SK-N-SH (cell line): ENCODE data around the gene TSHR. TPM values are rescaled to one million over a fixed set of nuclear protein-coding genes. Genes with fewer than 3 reads are reported as not detected.

ENCODE experiments used
- CTCF ChIA-PET: fragments of 300-600, 350-600 bp; formaldehyde crosslinking; extraction: SDS; loops from one replicate; lab custom pipeline; 2021; lab: Yijun Ruan, JAX
- POLR2A ChIA-PET: fragments of 350-600 bp; sonication (Branson Sonifier 250); formaldehyde crosslinking; extraction: SDS; loops from one replicate; lab custom pipeline; 2020; ENCODE audit warnings: antibody characterized with exemption, inconsistent platforms; lab: Yijun Ruan, JAX
- DNase-seq: peaks from one replicate; pipeline ENCODE4 v3.0.0; 2012
- H2AFZ ChIP-seq: fragments of 200-600 bp; sonication (generic); 2 replicates; pipeline ENCODE4 v1.8.1; 2016; ENCODE audit warnings: antibody characterized with exemption, mild to moderate bottlenecking, low read depth
- H3F3A ChIP-seq: fragments of 200-600 bp; sonication (generic); replicated peaks from 2 replicates; pipeline ENCODE3; 2016; ENCODE audit warnings: antibody characterized with exemption, mild to moderate bottlenecking; ENCODE audit not compliant: insufficient read depth
- H3K27ac ChIP-seq, 2 experiments: fragments of 200-500 bp in 1 of 2; fragments of 200-600 bp in 1 of 2; sonication (Bioruptor generic) in 1 of 2; sonication (generic), shearing (Covaris generic) in 1 of 2; 2 replicates each; pipeline versions ENCODE4 v1.5.1 to v1.6.1; 2014 to 2016; ENCODE audit warnings: low read depth in 2 of 2, inconsistent platforms in 1 of 2, low read length in 1 of 2, mild to moderate bottlenecking in 1 of 2, mixed read lengths in 1 of 2
- H3K27me3 ChIP-seq: fragments of 200-600 bp; sonication (generic), shearing (Covaris generic); 2 replicates; pipeline ENCODE4 v1.6.1; 2016; ENCODE audit warnings: mixed run types; ENCODE audit not compliant: insufficient read depth
- H3K36me3 ChIP-seq, 2 experiments: fragments of 200-500 bp in 1 of 2; fragments of 200-600 bp in 1 of 2; sonication (Bioruptor generic) in 1 of 2; sonication (generic) in 1 of 2; replicated peaks in 1 of 2; 2 replicates each; pipeline versions ENCODE3 to v1.5.1; 2014 to 2016; ENCODE audit warnings: low read length in 1 of 2, mild to moderate bottlenecking in 1 of 2; ENCODE audit not compliant: insufficient read depth in 2 of 2, control insufficient read depth in 1 of 2
- H3K4me1 ChIP-seq, 2 experiments: fragments of 200-500 bp in 1 of 2; fragments of 200-600 bp in 1 of 2; sonication (Bioruptor generic) in 1 of 2; sonication (generic), shearing (Covaris generic) in 1 of 2; 2 replicates each; pipeline versions ENCODE4 v1.5.1 to v1.6.1; 2014 to 2016; ENCODE audit warnings: low read depth in 1 of 2, low read length in 1 of 2, mixed run types in 1 of 2; ENCODE audit not compliant: insufficient read depth in 2 of 2, control insufficient read depth in 1 of 2
- H3K4me2 ChIP-seq: fragments of 200-600 bp; sonication (generic), shearing (Covaris generic); 2 replicates; pipeline ENCODE4 v1.6.1; 2017; ENCODE audit warnings: mixed run types
- H3K4me3 ChIP-seq, 2 experiments: fragments of 200-500 bp in 1 of 2; fragments of 200-600 bp in 1 of 2; sonication (Bioruptor generic) in 1 of 2; sonication (generic), shearing (Covaris generic) in 1 of 2; 2 replicates each; pipeline versions ENCODE4 v1.5.1 to v1.8.1; 2014 to 2016; ENCODE audit warnings: low read depth in 2 of 2, inconsistent platforms in 1 of 2, low read length in 1 of 2, mild to moderate bottlenecking in 1 of 2, mixed read lengths in 1 of 2, moderate library complexity in 1 of 2
- H3K79me2 ChIP-seq: fragments of 200-600 bp; sonication (generic); 2 replicates; pipeline ENCODE4 v1.8.1; 2017; ENCODE audit warnings: mild to moderate bottlenecking; ENCODE audit not compliant: insufficient read depth
- H3K9ac ChIP-seq: fragments of 200-600 bp; sonication (generic); 2 replicates; pipeline ENCODE4 v1.6.1; 2017; ENCODE audit warnings: mixed run types
- H3K9me2 ChIP-seq: fragments of 200-600 bp; sonication (generic); 2 replicates; pipeline ENCODE4 v1.6.1; 2017; ENCODE audit warnings: mixed run types
- H3K9me3 ChIP-seq: fragments of 200-600 bp; sonication (generic); 2 replicates; pipeline ENCODE4 v1.6.1; 2017; ENCODE audit warnings: mixed run types, mild to moderate bottlenecking, moderate library complexity
- H4K20me1 ChIP-seq: fragments of 200-600 bp; sonication (generic); 2 replicates; pipeline ENCODE4 v1.6.1; 2017; ENCODE audit warnings: mild to moderate bottlenecking, mixed run types; ENCODE audit not compliant: insufficient read depth
- ELF1 ChIP-seq: IDR thresholded peaks from 2 replicates; pipeline ENCODE4 v1.4.0; 2012
- EP300 ChIP-seq, 2 experiments: IDR thresholded peaks; 2 replicates each; pipeline versions ENCODE4 v1.4.0 to v1.6.1; 2012; ENCODE audit warnings: borderline replicate concordance in 1 of 2, low read depth in 1 of 2, low read length in 1 of 2
- EZH2phosphoT487 ChIP-seq: fragments of 200-600 bp; sonication (generic); IDR thresholded peaks from 2 replicates; pipeline ENCODE4 v1.6.1; 2017; ENCODE audit warnings: low read depth, mixed run types, mild to moderate bottlenecking, antibody characterized with exemption, moderate library complexity, borderline replicate concordance
- GABPA ChIP-seq: IDR thresholded peaks from 2 replicates; pipeline ENCODE4 v1.4.0; 2012; ENCODE audit warnings: low read depth, mild to moderate bottlenecking
- GATA2 ChIP-seq: sonication (generic); formaldehyde crosslinking; IDR thresholded peaks from 2 replicates; pipeline ENCODE4 v1.5.0; 2020; ENCODE audit warnings: mild to moderate bottlenecking, missing genetic modification reagents
- JUND ChIP-seq: IDR thresholded peaks from 2 replicates; pipeline ENCODE4 v1.4.0; 2012
- MEF2A ChIP-seq: IDR thresholded peaks from 2 replicates; pipeline ENCODE4 v1.4.0; 2012; ENCODE audit warnings: low read depth, borderline replicate concordance
- MXI1 ChIP-seq: IDR thresholded peaks from 2 replicates; pipeline ENCODE4 v1.6.1; 2012; ENCODE audit warnings: mild to moderate bottlenecking, low read depth, low read length, improper control_type of control experiment
- POLR2AphosphoS5 ChIP-seq: IDR thresholded peaks from 2 replicates; pipeline ENCODE4 v1.6.1; 2012; ENCODE audit warnings: low read depth, low read length
- RFX5 ChIP-seq: IDR thresholded peaks from 2 replicates; pipeline ENCODE4 v1.6.1; 2012; ENCODE audit warnings: mild to moderate bottlenecking, improper control_type of control experiment, low read length
- RXRA ChIP-seq: IDR thresholded peaks from 2 replicates; pipeline ENCODE4 v1.4.0; 2012; ENCODE audit warnings: low read depth, mild to moderate bottlenecking, borderline replicate concordance
- SIN3A ChIP-seq: IDR thresholded peaks from 2 replicates; pipeline ENCODE4 v1.6.1; 2012; ENCODE audit warnings: low read depth, mild to moderate bottlenecking, low read length, moderate library complexity, borderline replicate concordance
- ZBTB33 ChIP-seq: IDR thresholded peaks from 2 replicates; pipeline ENCODE4 v1.4.0; 2012; ENCODE audit warnings: low read depth, borderline replicate concordance
- WGBS: methylation state at CpG from one replicate; pipeline ENCODE4 v1.1.6; 2017; ENCODE audit warnings: low lambda C conversion rate; 5-methylcytosine and 5-hydroxymethylcytosine counted together
- polyA plus RNA-seq, 3 experiments: library from polyadenylated mRNA; depleted of rRNA; stranded (reverse); fragments of >200 nt; gene quantifications; 2 replicates each; pipeline ENCODE4 v1.2.3, GENCODE V29; 2012
- TF ChIP-seq, protein P1 (sequence below): IDR thresholded peaks from 2 replicates; pipeline ENCODE4 v1.4.0; 2012; ENCODE audit warnings: low read depth
- TF ChIP-seq, protein P2 (sequence below): fragments of 150-350 bp; IDR thresholded peaks from 2 replicates; pipeline ENCODE4 v1.6.1; 2016; ENCODE audit warnings: mild to moderate bottlenecking, low read depth, low read length
- TF ChIP-seq, protein P3 (sequence below): IDR thresholded peaks from 2 replicates; pipeline ENCODE4 v1.6.1; 2012; ENCODE audit warnings: mild to moderate bottlenecking, low read depth, low read length, moderate library complexity

Gene TSHR
- polyA plus RNA-seq, 1 of the 3 experiments (the other 2 are of a cell fraction), result not detected

- Histone ChIP-seq H3K27me3 (no peaks in the 10 kb centered on the region), H3K27ac (no peak overlapping the region), H3K36me3 (no peaks in the 10 kb centered on the region), H3F3A (no peaks in the 10 kb centered on the region), H3K4me3 (no peak overlapping the region), H2AFZ (no peak overlapping the region), H3K4me1 (no peaks in the 10 kb centered on the region), H3K9ac (no peak overlapping the region), H3K9me3 (no peaks in the 10 kb centered on the region), H3K79me2 (no peaks in the 10 kb centered on the region), H3K9me2 (no peaks in the 10 kb centered on the region), H3K4me2 (no peak overlapping the region), H4K20me1 (no peaks in the 10 kb centered on the region)
- CTCF ChIA-PET, result no interaction called here
- DNase-seq, result no peak
- TF ChIP-seq, protein P1, sequence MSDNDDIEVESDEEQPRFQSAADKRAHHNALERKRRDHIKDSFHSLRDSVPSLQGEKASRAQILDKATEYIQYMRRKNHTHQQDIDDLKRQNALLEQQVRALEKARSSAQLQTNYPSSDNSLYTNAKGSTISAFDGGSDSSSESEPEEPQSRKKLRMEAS, result no peak
- TF ChIP-seq POLR2AphosphoS5 (no peak), MEF2A (no peak)
- POLR2A ChIA-PET, result no interaction called here
- 13% methylated on average over 1 of the region's 1 CpG for WGBS
These were observed 173.8 kb downstream of the TSHR start for GRCh38 chr14:81129242-81129641.

- no peak for DNase-seq
- Histone ChIP-seq H3K9me2 (no peaks in the 10 kb centered on the region), H3K9ac (no peak overlapping the region), H3K4me1 (peaks cover 0 to under 1% of the 10 kb centered on the region in 2 experiments; a peak in 1 of 4 replicates), H3K36me3 (no peaks in the 10 kb centered on the region), H3K4me2 (no peak overlapping the region), H4K20me1 (no peaks in the 10 kb centered on the region), H3K9me3 (no peaks in the 10 kb centered on the region), H3K79me2 (no peaks in the 10 kb centered on the region), H3K4me3 (no peak overlapping the region), H3K27me3 (no peaks in the 10 kb centered on the region), H3K27ac (no peak overlapping the region), H2AFZ (no peak overlapping the region), H3F3A (no peaks in the 10 kb centered on the region)
- ChIA-PET CTCF (no interaction called here), POLR2A (no interaction called here)
- no peak for TF ChIP-seq MXI1
- TF ChIP-seq ELF1, result no peak
- WGBS, result 0% methylated on average over 3 of the region's 3 CpGs
These were observed 177.0 kb downstream of the TSHR start for GRCh38 chr14:81132468-81132867.

- H3F3A ChIP-seq, result no peaks in the 10 kb centered on the region
- H2AFZ ChIP-seq, result no peak overlapping the region
- H3K36me3 ChIP-seq, result no peaks in the 10 kb centered on the region
- H3K9me2 ChIP-seq, result no peaks in the 10 kb centered on the region
- H3K9me3 ChIP-seq, result no peaks in the 10 kb centered on the region
- no peak overlapping the region for H3K27ac ChIP-seq
- DNase-seq, result no peak
- H3K4me2 ChIP-seq, result no peak overlapping the region
- peaks cover 0 to 4% of the 10 kb centered on the region in 2 experiments; a peak in 2 of 4 replicates for H3K4me1 ChIP-seq
- no peaks in the 10 kb centered on the region for H4K20me1 ChIP-seq
- ChIA-PET CTCF (interaction anchor here (1.4 kb wide), 1 partner anchor 146 kb away, joined by 4 read pairs; no protein-coding TSS in a partner anchor), POLR2A (no interaction called here)
- H3K27me3 ChIP-seq, result no peaks in the 10 kb centered on the region
- no peak overlapping the region for H3K9ac ChIP-seq
- H3K79me2 ChIP-seq, result no peaks in the 10 kb centered on the region
- H3K4me3 ChIP-seq, result no peak overlapping the region
- 12% methylated on average over 2 of the region's 2 CpGs for WGBS
- TF ChIP-seq RXRA (no peak), JUND (no peak), ELF1 (no peak), SIN3A (no peak), GABPA (no peak), EP300 (IDR thresholded peaks at IDR 0.05; ENCODE audit: borderline replicate concordance in 1 of 2, low read depth in 1 of 2, low read length in 1 of 2) (no peak), ZBTB33 (no peak), GATA2 (no peak), MEF2A (no peak), EZH2phosphoT487 (no peak), RFX5 (no peak)
- TF ChIP-seq, protein P2, sequence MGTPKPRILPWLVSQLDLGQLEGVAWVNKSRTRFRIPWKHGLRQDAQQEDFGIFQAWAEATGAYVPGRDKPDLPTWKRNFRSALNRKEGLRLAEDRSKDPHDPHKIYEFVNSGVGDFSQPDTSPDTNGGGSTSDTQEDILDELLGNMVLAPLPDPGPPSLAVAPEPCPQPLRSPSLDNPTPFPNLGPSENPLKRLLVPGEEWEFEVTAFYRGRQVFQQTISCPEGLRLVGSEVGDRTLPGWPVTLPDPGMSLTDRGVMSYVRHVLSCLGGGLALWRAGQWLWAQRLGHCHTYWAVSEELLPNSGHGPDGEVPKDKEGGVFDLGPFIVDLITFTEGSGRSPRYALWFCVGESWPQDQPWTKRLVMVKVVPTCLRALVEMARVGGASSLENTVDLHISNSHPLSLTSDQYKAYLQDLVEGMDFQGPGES, result no peak
- TF ChIP-seq, protein P3, sequence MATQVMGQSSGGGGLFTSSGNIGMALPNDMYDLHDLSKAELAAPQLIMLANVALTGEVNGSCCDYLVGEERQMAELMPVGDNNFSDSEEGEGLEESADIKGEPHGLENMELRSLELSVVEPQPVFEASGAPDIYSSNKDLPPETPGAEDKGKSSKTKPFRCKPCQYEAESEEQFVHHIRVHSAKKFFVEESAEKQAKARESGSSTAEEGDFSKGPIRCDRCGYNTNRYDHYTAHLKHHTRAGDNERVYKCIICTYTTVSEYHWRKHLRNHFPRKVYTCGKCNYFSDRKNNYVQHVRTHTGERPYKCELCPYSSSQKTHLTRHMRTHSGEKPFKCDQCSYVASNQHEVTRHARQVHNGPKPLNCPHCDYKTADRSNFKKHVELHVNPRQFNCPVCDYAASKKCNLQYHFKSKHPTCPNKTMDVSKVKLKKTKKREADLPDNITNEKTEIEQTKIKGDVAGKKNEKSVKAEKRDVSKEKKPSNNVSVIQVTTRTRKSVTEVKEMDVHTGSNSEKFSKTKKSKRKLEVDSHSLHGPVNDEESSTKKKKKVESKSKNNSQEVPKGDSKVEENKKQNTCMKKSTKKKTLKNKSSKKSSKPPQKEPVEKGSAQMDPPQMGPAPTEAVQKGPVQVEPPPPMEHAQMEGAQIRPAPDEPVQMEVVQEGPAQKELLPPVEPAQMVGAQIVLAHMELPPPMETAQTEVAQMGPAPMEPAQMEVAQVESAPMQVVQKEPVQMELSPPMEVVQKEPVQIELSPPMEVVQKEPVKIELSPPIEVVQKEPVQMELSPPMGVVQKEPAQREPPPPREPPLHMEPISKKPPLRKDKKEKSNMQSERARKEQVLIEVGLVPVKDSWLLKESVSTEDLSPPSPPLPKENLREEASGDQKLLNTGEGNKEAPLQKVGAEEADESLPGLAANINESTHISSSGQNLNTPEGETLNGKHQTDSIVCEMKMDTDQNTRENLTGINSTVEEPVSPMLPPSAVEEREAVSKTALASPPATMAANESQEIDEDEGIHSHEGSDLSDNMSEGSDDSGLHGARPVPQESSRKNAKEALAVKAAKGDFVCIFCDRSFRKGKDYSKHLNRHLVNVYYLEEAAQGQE, result no peak
These were observed 178.0 kb downstream of the TSHR start for GRCh38 chr14:81133400-81133799.
